Measurements from ENCODE around the gene GPS1.

Gene GPS1

DNA sequence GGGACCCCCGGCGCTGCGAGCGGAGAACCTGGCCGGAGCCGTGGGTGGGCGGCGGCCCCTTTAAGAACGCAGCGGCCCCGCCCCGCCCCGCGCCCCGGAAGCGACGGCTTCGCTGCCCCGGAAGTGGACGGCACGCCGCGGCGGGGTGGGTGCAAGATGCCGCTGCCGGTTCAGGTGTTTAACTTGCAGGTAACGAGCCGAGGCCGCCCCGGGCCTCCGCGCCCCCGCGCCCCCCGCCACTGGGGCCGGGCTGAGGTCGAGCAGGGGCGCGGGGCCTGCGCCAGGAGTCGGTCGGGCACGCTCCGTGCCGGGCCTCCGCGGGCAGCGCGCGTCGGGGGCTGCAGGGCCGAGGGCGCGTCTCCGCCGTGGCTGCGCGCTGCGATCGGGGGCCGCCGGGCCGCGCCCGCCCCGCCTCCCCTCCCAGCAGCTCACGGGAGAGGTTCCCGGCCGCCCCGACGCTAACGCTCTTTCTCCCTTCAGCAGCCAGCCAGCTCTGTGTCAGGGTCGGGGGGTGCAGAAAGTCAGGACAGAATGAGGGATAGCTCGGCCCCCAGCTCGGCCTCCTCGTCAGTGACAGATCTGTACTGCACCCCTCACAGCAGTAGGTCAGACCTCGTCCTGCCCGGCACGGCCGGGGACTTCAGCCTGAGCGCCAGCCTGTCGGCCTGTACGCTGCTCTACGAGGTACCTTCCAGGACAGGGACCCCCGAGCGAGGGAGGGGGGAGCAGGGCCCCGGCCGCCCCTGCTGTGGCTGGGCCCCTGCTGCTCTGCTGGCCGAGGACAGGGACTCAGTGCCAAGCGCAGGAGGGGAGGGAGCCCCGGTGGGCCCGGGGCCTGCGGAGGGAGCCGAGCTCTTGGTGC, at the start of gene GPS1, which contains the start of gene RFNG:
Gene GPS1 (plus strand): TSS at position 123 of the 862 bp plus-strand sequence. CDS start 34 bp downstream, at position 157.
Gene RFNG (minus strand): TSS at position 36 of the 862 bp plus-strand sequence. CDS start 45 bp downstream, outside the sequence.
- no peak for DNase-seq

DNA sequence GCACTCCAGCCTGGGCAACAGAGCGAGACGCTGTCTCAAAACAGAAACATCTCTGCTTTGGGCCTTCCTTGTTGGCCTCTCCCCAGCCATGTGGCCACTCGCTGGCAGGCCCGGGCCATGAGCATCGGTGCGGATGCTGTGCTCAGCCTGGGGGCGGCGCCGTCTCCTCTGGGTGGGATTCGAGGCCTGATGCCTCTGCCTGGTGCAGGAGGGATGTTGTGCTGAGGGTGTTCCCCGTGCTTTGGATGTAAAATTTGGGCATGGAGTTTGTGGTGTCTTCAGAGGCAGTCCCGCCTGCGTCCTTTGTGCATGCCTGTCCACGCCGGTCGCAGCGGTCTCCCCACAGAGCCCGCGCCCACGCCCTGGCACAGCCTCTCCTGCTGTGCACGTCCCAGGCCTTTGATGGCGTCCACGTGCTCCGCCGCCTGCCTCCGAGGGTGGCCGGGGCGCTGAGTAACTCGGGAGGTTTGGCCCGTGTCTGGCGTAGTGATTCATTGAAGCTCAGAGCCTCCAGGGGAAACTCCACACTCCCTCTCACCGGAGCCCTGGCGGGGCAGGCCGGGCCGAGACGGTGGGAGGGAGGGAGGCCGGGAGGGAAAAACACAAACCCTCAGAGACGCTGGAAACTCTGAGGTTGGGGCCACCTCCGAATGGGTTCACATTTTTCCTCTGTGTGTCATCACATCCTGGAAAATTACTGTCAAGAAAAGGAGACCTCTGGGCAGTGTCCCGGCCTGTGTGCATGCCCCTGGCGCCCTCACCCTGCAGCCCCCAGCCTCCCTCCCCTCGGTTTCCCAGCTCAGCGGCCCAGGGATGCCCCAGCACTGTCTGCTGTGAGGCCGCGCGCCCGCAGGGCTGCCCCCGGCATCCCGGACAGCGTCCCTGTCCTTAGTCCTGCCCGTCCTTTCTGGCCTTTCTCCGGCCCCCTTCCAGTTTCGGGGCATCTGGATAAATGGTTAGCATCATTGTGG, 48.0 kb upstream of the GPS1 start:
- no peak for DNase-seq

DNA sequence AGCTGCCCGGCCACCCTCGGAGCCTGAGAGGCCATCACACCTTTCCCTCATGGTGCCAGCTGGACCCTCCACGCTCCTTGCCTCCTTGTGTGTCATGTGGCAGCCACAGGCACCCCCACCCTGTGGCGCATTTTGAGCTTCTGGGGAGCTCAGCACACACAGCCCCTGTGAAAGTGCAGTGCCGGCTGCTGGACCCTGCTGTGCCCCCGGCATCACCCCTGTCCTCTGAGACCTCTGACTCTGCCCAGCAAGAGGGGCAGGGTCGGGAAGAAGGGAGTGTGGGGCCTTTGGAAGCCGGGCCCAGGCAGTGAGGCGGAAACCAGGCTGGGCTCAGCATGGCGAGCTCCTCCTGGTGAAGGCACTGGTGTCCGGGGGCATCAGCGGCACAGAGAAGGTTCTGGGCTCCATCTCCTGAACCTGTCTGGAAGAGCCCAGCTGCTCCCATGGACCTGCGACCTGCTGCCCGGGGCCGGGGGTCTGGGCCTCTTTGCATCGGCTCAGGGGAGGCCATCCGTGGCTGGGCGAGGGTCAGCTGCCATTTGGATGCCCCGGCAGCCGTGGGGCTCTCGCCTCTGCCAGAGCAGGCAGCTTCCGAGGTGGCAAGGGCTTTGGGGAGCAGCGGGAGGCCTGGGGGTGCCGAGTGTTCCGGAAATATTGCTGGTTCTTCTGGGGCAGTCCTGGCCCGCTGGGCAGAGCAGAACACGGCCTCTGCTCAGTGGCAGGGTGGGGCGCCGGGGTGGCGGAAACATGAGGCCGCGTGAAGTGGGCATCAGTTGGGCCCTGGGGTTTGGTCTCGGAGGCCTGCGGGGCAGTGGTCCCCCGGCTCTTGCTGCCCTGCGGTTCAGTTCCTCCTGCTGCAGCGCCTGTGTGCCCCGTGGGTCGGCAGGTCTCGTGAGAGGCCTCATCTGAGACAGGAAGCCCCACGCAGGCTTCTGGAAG, 46.9 kb upstream of the GPS1 start:
- DNase-seq, result no peak

DNA sequence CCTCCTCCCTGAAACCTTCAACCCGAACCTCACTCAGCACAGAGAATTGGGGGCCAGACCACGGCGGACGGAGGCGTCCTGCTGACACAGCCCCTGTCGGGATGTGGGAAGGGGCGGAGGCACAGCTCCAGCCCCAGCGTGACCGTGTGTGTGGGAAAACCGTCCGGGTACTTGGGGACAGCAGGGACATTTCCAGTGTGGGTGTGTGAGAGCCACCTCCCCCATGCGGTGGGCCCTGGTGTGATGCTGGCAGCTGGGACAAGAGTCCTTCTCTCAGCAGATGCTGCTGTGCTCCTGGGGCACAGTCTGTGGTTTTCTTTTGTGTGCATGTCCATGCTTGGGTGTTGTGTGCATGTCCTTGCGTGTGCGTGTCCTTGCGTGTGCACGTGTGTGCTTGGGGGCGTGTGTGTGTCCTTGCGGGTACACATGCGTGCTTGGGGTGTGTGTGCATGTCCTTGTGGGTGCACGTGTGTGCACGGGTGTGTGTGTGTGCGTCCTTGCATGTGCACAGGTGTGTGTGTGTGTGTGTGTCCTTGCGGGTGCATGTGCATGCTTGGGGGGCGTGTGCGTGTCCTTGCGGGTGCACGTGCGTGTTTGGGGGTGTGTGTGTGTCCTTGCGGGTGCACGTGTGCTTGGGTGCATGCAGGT, 45.9 kb upstream of the GPS1 start:
- no peak for DNase-seq

DNA sequence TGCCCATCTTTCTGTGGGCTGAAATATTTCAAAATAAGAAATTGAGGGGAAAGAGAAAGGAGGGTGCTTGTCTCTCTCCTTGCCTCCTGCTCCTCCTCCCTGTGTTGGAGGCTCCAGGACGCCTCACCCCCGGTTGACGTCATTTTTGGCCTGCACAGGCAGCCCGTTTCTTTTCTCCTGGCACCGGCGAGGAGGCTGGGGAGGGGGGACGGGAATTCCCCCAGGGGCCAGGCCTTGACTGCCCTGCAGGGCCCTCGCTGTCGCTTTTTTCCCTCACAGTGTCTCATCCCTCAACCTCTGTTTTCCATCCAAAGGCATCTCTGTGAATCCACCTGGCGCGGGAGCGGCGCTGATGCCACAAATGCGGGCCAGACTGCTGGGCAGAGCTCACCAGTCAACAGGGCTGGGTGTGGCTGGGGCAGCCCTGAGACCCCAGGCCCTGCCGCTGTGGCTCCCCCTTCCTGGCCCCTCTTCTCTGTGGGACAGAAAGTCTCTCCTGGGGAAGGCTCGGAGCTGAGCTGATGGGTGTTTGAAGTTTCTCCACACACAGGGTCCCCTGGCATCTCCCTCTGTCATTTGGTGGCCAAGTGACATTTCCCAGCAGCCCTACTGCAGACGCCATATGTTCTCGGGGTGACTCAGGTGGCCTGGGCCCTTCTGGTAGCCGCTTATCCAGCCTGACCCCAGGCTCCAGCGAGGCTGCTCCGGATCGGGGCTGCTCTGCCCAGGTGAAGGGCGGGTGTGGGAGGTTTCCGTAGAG, 45.0 kb upstream of the GPS1 start:
- no peak for DNase-seq

DNA sequence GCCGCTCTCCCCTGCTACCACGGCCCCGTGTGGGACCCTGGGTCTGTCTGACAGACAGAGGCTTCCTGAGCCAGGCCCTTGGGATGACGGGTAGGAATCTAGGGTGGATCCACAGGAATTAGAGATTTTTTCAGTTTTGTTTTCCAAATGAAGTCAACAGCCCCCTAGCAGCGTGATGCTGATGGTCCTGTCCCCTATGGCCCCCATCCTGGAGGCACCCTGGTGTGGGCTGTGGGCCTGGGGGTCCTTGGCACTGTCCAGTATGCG, 44.5 kb upstream of the GPS1 start:
- DNase-seq, result no peak

DNA sequence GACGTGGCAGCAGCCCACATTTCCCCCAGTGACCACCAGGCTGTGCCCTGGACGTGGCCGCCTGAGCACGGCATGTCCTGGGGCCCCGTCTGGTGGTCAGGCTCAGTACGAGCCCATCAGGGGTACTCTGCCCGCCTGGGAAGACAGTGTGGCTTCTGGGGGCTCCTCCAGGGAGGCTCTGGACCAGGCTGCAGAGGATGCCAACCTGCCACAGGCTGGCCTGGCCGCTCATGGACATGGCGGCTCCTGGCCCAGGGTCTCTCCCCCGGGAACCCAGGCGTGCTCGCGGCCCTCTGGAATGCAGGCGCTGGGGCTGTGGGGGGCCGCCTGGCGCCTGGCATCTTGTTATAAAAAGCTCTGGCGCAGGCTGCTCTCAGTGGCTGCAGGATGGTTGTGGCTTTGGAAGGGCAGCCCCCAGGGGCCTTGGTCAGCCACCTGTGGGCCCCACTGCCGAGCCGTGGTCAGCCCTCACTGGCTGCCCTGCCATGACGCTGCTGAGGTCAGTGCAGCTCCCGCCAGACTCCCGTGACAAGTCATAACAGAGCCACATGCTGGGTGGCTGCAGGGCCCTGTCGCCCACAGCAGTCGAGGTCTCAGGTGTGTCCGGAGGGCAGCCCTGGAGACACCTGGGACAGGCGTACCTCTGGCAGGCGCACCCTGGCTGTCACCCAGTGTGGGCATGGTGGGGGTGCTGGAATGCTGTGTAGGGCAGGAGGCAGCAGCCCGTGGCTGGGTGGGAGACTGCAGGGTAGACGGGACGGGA, 44.0 kb upstream of the GPS1 start:
- no peak for DNase-seq

DNA sequence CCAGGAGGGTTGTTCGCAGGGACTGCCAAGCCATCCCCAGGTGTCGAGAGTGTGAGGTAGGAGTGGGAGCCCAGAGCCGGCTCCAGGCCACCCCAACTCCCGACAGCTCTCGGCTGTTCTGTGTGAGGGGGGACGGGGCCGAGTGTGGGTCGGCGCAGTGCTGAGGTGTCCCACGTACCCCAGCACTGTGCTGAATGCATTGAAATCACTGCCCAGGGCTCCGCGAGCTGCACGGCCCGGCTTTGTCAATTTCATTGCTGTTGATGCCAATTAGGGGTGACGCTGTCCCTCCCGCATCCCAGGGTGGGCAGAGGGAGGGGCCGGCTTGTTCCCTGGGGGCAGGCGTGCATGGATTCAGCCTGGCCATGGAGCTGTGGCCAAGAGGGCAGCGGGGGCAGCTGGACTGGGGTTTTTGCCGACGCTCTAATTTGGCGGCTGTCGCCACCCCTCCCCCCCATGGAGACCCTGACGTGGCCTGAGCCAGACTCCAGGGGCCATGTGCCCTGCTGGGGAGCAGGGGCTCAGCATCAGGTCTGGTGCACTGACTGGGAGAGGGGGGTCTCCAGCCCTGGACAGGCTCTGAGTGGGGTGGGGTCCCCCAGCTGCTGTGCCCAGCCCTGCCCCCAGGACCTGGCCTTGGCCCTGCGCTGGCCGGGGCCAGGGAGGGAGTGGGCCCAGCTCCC, 43.3 kb upstream of the GPS1 start:
- DNase-seq, result no peak

DNA sequence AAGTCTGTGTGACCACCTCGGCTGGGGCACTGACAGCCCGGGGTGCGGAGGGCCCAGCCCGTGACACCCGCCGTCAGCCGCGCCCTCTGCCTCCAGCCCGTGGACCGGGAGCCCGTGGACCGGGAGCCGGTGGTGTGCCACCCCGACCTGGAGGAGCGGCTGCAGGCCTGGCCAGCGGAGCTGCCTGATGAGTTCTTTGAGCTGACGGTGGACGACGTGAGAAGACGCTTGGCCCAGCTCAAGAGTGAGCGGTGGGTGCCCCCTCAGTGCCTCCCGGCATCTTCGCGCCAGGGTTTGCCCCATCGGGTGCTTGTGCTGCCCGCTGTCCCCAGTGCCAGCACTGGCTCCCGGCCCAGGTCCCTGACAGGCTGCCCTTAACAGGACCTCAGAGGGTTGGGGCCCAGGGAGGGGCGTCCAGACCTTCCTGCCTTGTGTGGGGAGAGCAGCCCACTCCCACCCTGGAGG, 42.7 kb upstream of the GPS1 start:
- DNase-seq, result no peak

DNA sequence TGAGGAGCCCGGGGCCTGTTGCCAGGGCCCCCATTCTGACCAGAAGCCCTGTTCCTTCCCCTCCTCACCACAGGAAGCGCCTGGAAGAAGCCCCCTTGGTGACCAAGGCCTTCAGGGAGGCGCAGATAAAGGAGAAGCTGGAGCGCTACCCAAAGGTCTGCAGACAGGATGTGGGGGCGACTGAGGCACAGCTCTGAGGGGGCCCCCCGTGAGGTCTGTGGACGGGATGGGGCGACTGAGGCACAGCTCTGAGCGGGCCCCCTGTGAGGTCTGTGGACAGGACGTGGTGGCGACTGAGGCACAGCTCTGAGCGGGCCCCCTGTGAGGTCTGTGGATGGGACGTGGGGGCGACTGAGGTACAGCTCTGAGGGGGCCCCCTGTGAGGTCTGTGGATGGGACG, 42.3 kb upstream of the GPS1 start:
- DNase-seq, result no peak

DNA sequence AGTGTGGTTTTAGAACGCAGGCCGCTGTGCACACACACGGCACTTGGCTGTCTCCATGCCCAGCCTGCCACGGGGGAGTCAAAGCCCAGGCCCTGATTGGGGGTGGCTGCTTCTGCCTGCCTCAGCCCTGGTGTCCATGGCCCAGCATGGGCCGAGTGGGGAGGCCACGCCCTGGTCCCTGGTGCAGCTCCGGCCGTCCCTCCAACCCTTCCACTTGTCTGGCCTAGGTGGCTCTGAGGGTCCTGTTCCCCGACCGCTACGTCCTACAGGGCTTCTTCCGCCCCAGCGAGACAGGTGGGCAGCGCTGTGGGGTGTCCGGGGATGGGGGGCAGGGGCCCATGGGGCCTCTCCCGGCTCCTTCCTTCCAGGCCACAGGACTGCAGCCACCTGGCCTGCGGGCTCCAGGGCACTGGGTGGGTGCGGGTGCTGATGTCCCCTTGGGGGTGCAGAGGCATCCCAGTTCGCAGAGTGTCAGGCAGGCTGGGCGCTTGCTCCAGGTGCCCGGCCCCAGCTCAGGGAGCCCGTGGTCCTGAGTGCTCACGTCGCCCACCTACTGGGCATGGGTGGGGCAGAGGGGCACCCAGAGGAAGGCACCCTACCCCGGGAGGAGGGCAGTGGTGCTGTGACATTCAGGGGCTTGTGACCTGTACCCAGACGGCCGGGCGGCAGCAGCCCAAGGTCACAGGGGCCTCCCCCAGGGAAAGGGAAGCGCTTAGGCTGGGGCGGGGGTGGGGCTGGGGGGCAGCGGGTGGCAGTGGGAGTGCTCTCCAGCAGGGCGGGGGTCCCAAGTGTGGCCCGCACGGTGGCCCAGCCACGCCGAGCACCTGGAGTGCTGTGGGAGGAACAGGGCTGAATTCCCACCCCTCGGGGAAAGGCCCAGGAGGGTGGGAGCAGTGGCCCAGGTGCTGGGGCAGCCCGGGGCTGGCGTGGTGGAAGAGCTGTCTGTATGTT, 40.8 kb upstream of the GPS1 start:
- no peak for DNase-seq

DNA sequence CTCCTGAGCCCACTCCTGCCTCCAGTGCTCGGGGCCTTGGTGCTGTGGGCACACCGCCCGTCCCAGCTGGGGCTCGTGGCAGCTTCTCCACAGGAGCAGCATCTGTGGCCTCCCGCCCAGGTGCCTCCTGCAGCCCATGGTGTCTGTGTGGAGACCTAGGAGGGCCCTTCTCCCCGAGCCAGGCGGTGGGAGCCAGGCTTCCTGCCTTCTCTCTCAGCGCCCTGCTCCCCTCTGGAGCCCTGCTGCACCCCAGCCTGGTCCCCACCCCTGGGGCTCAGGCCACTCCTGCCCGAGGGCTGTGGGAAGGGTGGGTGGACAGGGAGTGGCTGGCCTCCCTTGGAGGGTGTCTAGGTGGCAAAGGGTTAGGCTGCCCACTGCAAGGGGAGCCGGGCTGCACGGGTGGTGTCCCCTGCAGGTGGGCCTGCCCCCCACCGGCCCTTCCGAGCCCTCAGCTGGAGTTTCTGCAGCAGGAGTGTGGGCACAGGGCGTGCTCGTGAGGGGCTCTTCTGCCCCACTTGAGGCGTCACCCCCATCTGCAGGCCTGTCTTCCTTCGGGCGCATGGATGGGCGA, 40.0 kb upstream of the GPS1 start:
- no peak for DNase-seq

DNA sequence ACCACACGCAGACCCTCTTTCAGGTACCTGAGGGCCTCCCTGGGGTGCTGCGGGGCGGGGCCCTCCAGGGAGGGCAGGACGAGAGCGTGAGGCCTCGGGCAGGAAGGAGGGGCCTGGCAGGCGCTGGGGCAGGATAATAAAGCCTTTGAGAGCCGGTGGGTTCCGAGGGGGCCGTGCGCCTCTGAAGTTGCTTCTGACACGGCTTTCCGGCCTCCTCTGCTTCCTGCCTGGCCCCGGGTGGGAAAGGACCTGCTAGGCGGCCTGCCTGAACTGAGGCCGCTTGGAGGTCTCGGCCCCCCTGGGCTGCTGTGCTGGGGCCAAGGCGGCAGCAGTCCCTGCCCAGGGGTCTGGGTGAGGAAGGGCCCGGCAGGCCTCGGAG, 39.4 kb upstream of the GPS1 start:
- DNase-seq, result no peak

DNA sequence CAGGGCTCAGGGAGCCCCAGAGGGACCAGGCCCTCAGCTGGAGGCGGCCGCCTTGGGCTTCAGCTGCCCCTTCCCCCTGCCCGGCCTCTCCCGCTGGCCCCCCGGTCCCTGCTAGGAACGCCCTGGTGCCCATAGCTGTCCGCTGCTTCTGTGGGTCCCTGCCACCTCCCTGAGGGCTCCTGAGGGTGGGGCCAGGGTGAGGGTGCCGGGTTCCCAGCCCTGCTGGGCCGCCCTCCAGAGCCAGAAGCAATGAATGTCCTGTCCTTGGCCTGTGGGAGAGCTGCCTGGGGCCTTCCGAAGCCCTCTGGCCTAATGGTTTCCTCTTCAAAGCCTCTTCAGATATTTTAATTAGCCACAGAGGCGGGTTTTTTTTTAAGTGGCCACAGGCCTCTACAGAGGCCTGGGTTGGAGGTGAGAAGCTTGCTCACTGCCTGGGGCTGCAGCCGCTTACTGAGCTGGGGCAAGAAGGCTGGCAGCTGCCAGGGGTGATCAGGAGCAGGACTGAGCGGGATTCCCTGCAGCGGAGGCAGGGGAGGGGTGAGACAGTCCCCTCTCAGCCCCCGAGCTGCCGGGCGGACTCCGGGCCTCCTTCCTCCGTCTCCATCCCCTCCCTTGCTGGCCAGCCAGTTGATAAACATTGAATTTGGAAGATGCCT, 38.9 kb upstream of the GPS1 start:
- DNase-seq, result no peak

DNA sequence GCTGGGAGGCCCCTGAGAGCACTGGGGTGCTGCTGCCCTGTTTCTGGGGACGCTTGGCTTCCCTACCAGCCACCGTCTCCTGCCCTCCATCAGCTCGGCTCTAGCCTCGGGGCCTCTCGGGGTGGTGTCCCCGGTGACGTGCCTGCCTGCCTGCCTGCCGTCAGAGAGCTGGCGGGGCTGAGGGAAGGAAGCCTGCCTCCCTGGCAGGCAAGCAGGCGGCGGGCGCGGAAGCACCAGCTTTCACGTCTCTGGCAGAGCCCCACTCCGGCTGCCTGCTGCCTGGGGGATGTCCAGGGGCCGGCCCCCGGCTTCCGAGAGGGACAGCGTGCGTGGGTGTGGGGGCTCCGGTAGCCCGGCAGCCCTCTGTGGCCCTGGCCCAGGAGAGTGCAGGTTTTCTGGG, 38.4 kb upstream of the GPS1 start:
- DNase-seq, result no peak

DNA sequence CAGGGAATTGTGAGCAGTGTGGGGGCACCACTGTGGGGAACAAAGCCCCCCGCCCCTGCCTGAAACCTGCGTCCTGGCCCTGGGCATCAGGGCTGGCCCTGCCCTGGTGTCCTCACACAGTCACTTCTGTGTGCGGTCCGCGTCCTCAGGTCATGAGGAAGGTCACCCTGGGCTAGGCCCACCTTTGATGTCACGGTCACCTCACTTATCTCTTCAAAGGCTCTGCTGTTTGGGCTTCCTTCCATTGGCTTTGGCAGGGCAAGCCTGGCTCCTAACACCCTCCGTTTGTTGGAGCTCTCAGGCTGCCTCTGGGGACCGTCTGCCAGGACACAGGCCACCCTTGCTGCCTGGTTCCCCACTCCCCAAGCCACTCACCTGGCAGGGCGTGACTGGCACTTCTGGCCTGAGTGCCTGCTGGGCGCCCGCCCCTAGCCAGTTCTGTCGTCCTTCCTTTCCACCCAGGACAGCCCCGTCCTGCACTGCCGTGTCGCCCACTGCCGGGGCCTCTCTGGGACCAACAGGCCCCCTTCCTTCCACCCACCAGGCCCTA, 37.9 kb upstream of the GPS1 start:
- DNase-seq, result no peak

DNA sequence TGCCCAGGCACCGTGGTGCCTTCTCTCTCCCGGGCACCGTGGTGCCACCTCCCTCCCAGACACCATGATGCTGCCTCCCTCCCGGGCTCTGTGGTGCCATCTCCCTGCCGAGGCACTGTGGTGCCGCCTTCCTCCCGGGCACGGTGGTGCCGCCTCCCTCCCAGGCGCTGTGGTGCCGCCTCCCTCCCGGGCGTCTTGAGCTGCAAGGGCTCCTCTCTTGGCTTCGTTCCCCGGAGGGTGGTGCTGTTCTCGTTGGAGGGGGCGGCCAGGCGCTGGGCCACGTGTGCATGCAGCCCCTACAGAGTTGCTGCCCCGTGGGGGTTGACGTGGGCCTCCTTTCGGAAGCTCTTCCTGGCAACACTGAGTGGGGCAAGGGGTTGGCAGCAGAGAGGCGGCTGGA, 37.3 kb upstream of the GPS1 start:
- DNase-seq, result no peak

DNA sequence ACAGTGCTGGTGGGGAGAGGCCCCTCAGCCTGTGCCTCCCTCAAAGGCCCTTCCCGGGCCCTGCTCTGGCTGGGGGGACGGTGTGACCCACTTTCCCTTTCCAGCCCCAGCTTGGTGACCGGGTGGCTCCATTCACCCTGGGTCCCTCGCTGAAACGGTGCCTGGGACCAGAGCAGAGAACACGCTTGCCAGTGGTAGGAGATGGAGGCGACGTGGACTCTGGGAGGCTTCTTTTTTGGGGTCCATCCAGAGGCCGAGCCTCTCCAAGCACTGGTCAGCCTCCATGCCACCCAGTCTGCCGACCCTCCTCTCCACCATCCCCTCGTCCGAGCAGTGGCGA, 36.8 kb upstream of the GPS1 start:
- no peak for DNase-seq

Data from NCI-H2081 treated with DMSO at 0.1 percent for 48 hours (cell line).